Smooth muscle cell of the umbilical artery (primary cell): ENCODE measurements around the gene OR5F1. TPM values are rescaled to one million over a fixed set of nuclear protein-coding genes. Genes with fewer than 3 reads are reported as not detected.

Experiments used
- total RNA-seq: library from RNA; depleted of rRNA; stranded (reverse); fragments of >200 nt; gene quantifications from 2 replicates; pipeline ENCODE4 v1.2.3, GENCODE V29; 2014

The OR5F1 gene
- total RNA-seq, result not detected in 2 replicates

GRCh38 chr11:55994525-55994924 lies at the start of gene OR5F1:
TSS of gene OR5F1 (minus strand) at chr11:55994625. CDS start at chr11:55994625, 0 bp downstream.

GRCh38 chr11:56027354-56027753 lies 32.9 kb upstream of the OR5F1 start, which contains the start of gene OR5AS1:
TSS of gene OR5AS1 (plus strand) at chr11:56027654. CDS start at chr11:56030419, 2,765 bp downstream.

GRCh38 chr11:55969845-55970244 lies 24.6 kb downstream of the OR5F1 start, which contains the start of gene OR10AG1:
TSS of gene OR10AG1 (minus strand) at chr11:55969945. CDS start at chr11:55969907, 38 bp downstream.

Other genes with a start within 250 kb of the OR5F1 start
- gene OR5D13, start 221.2 kb downstream of the OR5F1 start, total RNA-seq, result not detected in 2 replicates
- gene OR5D14, start 199.1 kb downstream of the OR5F1 start, total RNA-seq, result not detected in 2 replicates
- not detected in 2 replicates for gene OR5L1, start 183.3 kb downstream of the OR5F1 start, total RNA-seq
- gene OR5D18, start 175.0 kb downstream of the OR5F1 start, total RNA-seq, result not detected in 2 replicates
- gene OR5L2, start 167.4 kb downstream of the OR5F1 start, total RNA-seq, result not detected in 2 replicates
- gene OR5D16, start 155.9 kb downstream of the OR5F1 start, total RNA-seq, result not detected in 2 replicates
- gene TRIM51, start 111.3 kb downstream of the OR5F1 start, total RNA-seq, result not detected in 2 replicates
- gene OR5W2, start 80.0 kb downstream of the OR5F1 start, total RNA-seq, result not detected in 2 replicates
- not detected in 2 replicates for gene OR5I1, start 58.2 kb downstream of the OR5F1 start, total RNA-seq
- gene OR10AG1, start 24.7 kb downstream of the OR5F1 start, total RNA-seq, result not detected in 2 replicates
- gene OR5AS1, start 33.0 kb upstream of the OR5F1 start, total RNA-seq, result not detected in 2 replicates
- gene OR8I2, start 98.7 kb upstream of the OR5F1 start, total RNA-seq, result not detected in 2 replicates
- not detected in 2 replicates for gene OR8H2, start 109.1 kb upstream of the OR5F1 start, total RNA-seq
- not detected in 2 replicates for gene OR8H3, start 127.7 kb upstream of the OR5F1 start, total RNA-seq
- gene OR8J3, start 145.6 kb upstream of the OR5F1 start, total RNA-seq, result not detected in 2 replicates
- not detected in 2 replicates for gene OR8K5, start 165.7 kb upstream of the OR5F1 start, total RNA-seq
- gene OR5J2, start 182.0 kb upstream of the OR5F1 start, total RNA-seq, result not detected in 2 replicates
- not detected in 2 replicates for gene OR5T2, start 239.6 kb upstream of the OR5F1 start, total RNA-seq